ENCODE data around the gene EPB41L3.

The EPB41L3 gene

GRCh38 chr18:5414546-5414945, 129.3 kb downstream of the EPB41L3 start:
- no peaks in the 10 kb centered on the region for H3K4me1 Mint-ChIP-seq (ENCODE audit: low read depth)
- no peaks in the 10 kb centered on the region for H3K9me3 Mint-ChIP-seq
- H3K27ac Mint-ChIP-seq: no peak overlapping the region
- no peaks in the 10 kb centered on the region for H3K27me3 Mint-ChIP-seq (ENCODE audit: low read depth)
- no peaks in the 10 kb centered on the region for H3K36me3 Mint-ChIP-seq (ENCODE audit: low read depth)
- no peak overlapping the region for H3K4me3 Mint-ChIP-seq

- no peak overlapping the region for H3K4me3 Mint-ChIP-seq
- no peaks in the 10 kb centered on the region for H3K27me3 Mint-ChIP-seq (ENCODE audit: low read depth)
- H3K9me3 Mint-ChIP-seq: no peaks in the 10 kb centered on the region
- H3K36me3 Mint-ChIP-seq (ENCODE audit: low read depth): no peaks in the 10 kb centered on the region
- no peak overlapping the region for H3K27ac Mint-ChIP-seq
- H3K4me1 Mint-ChIP-seq (ENCODE audit: low read depth): no peaks in the 10 kb centered on the region
Observed at GRCh38 chr18:5413447-5413846, 130.3 kb downstream of the EPB41L3 start.

- no peaks in the 10 kb centered on the region for H3K9me3 Mint-ChIP-seq
- no peak overlapping the region for H3K4me3 Mint-ChIP-seq
- no peaks in the 10 kb centered on the region for H3K36me3 Mint-ChIP-seq (ENCODE audit: low read depth)
- no peaks in the 10 kb centered on the region for H3K4me1 Mint-ChIP-seq (ENCODE audit: low read depth)
- H3K27ac Mint-ChIP-seq: no peak overlapping the region
- no peaks in the 10 kb centered on the region for H3K27me3 Mint-ChIP-seq (ENCODE audit: low read depth)
Observed at GRCh38 chr18:5410582-5410981, 133.2 kb downstream of the EPB41L3 start.

- Mint-ChIP-seq H3K36me3 (ENCODE audit: low read depth) (no peaks in the 10 kb centered on the region), H3K4me1 (ENCODE audit: low read depth) (peaks cover 13% of the 10 kb centered on the region), H3K9me3 (no peaks in the 10 kb centered on the region), H3K4me3 (no peak overlapping the region), H3K27ac (no peak overlapping the region), H3K27me3 (ENCODE audit: low read depth) (no peaks in the 10 kb centered on the region)
Observed at GRCh38 chr18:5398269-5398668, 145.5 kb downstream of the EPB41L3 start.

- Mint-ChIP-seq H3K4me3 (no peak overlapping the region), H3K9me3 (no peaks in the 10 kb centered on the region), H3K27me3 (ENCODE audit: low read depth) (no peaks in the 10 kb centered on the region), H3K4me1 (ENCODE audit: low read depth) (peaks cover 13% of the 10 kb centered on the region), H3K27ac (no peak overlapping the region), H3K36me3 (ENCODE audit: low read depth) (no peaks in the 10 kb centered on the region)
Observed at GRCh38 chr18:5397102-5397501, 146.7 kb downstream of the EPB41L3 start.

- peaks cover 13% of the 10 kb centered on the region for H3K4me1 Mint-ChIP-seq (ENCODE audit: low read depth)
- no peaks in the 10 kb centered on the region for H3K9me3 Mint-ChIP-seq
- H3K4me3 Mint-ChIP-seq: no peak overlapping the region
- H3K36me3 Mint-ChIP-seq (ENCODE audit: low read depth): no peaks in the 10 kb centered on the region
- peak overlapping the region; percentile 71 for H3K27ac Mint-ChIP-seq
- no peaks in the 10 kb centered on the region for H3K27me3 Mint-ChIP-seq (ENCODE audit: low read depth)
Observed at GRCh38 chr18:5395860-5396448, 147.8 kb downstream of the EPB41L3 start.

- Mint-ChIP-seq H3K27me3 (ENCODE audit: low read depth) (no peaks in the 10 kb centered on the region), H3K9me3 (no peaks in the 10 kb centered on the region), H3K27ac (no peak overlapping the region), H3K4me3 (no peak overlapping the region), H3K4me1 (ENCODE audit: low read depth) (peaks cover 9% of the 10 kb centered on the region), H3K36me3 (ENCODE audit: low read depth) (no peaks in the 10 kb centered on the region)
Observed at GRCh38 chr18:5393779-5394178, 150.0 kb downstream of the EPB41L3 start.

GRCh38 chr18:5391409-5391808, 152.4 kb downstream of the EPB41L3 start:
- H3K4me3 Mint-ChIP-seq: no peak overlapping the region
- H3K36me3 Mint-ChIP-seq (ENCODE audit: low read depth): no peaks in the 10 kb centered on the region
- no peaks in the 10 kb centered on the region for H3K27me3 Mint-ChIP-seq (ENCODE audit: low read depth)
- no peak overlapping the region for H3K27ac Mint-ChIP-seq
- H3K9me3 Mint-ChIP-seq: no peaks in the 10 kb centered on the region
- H3K4me1 Mint-ChIP-seq (ENCODE audit: low read depth): peaks cover 9% of the 10 kb centered on the region

- Mint-ChIP-seq H3K36me3 (ENCODE audit: low read depth) (no peaks in the 10 kb centered on the region), H3K4me1 (ENCODE audit: low read depth) (no peaks in the 10 kb centered on the region), H3K27ac (no peak overlapping the region), H3K4me3 (no peak overlapping the region), H3K9me3 (no peaks in the 10 kb centered on the region), H3K27me3 (ENCODE audit: low read depth) (no peaks in the 10 kb centered on the region)
Observed at GRCh38 chr18:5389356-5389755, 154.4 kb downstream of the EPB41L3 start.

- Mint-ChIP-seq H3K27ac (no peak overlapping the region), H3K4me3 (no peak overlapping the region), H3K9me3 (no peaks in the 10 kb centered on the region), H3K4me1 (ENCODE audit: low read depth) (no peaks in the 10 kb centered on the region), H3K27me3 (ENCODE audit: low read depth) (no peaks in the 10 kb centered on the region), H3K36me3 (ENCODE audit: low read depth) (no peaks in the 10 kb centered on the region)
Observed at GRCh38 chr18:5388896-5389295, 154.9 kb downstream of the EPB41L3 start.

GRCh38 chr18:5380586-5380985, 163.2 kb downstream of the EPB41L3 start:
- Mint-ChIP-seq H3K4me3 (no peak overlapping the region), H3K36me3 (ENCODE audit: low read depth) (no peaks in the 10 kb centered on the region), H3K27me3 (ENCODE audit: low read depth) (no peaks in the 10 kb centered on the region), H3K4me1 (ENCODE audit: low read depth) (no peaks in the 10 kb centered on the region), H3K27ac (no peak overlapping the region), H3K9me3 (no peaks in the 10 kb centered on the region)

GRCh38 chr18:5376986-5377385, 166.8 kb downstream of the EPB41L3 start:
- Mint-ChIP-seq H3K27me3 (ENCODE audit: low read depth) (no peaks in the 10 kb centered on the region), H3K4me3 (no peak overlapping the region), H3K27ac (no peak overlapping the region), H3K4me1 (ENCODE audit: low read depth) (no peaks in the 10 kb centered on the region), H3K36me3 (ENCODE audit: low read depth) (no peaks in the 10 kb centered on the region), H3K9me3 (no peaks in the 10 kb centered on the region)

- Mint-ChIP-seq H3K27me3 (ENCODE audit: low read depth) (no peaks in the 10 kb centered on the region), H3K4me3 (no peak overlapping the region), H3K36me3 (ENCODE audit: low read depth) (no peaks in the 10 kb centered on the region), H3K4me1 (ENCODE audit: low read depth) (no peaks in the 10 kb centered on the region), H3K27ac (no peak overlapping the region), H3K9me3 (no peaks in the 10 kb centered on the region)
Observed at GRCh38 chr18:5370332-5370731, 173.5 kb downstream of the EPB41L3 start.

GRCh38 chr18:5369513-5369912, 174.3 kb downstream of the EPB41L3 start:
- H3K36me3 Mint-ChIP-seq (ENCODE audit: low read depth): no peaks in the 10 kb centered on the region
- H3K9me3 Mint-ChIP-seq: no peaks in the 10 kb centered on the region

GRCh38 chr18:5365443-5365842, 178.4 kb downstream of the EPB41L3 start:
- H3K4me3 Mint-ChIP-seq: no peak overlapping the region
- no peaks in the 10 kb centered on the region for H3K4me1 Mint-ChIP-seq (ENCODE audit: low read depth)
- H3K9me3 Mint-ChIP-seq: no peaks in the 10 kb centered on the region
- H3K27ac Mint-ChIP-seq: no peak overlapping the region
- no peaks in the 10 kb centered on the region for H3K27me3 Mint-ChIP-seq (ENCODE audit: low read depth)
- no peaks in the 10 kb centered on the region for H3K36me3 Mint-ChIP-seq (ENCODE audit: low read depth)

More at GRCh38 chr18:5369513-5369912, 174.3 kb downstream of the EPB41L3 start:
- Mint-ChIP-seq H3K4me3 (no peak overlapping the region), H3K4me1 (ENCODE audit: low read depth) (no peaks in the 10 kb centered on the region), H3K27me3 (ENCODE audit: low read depth) (no peaks in the 10 kb centered on the region), H3K27ac (no peak overlapping the region)

- no peaks in the 10 kb centered on the region for H3K4me1 Mint-ChIP-seq (ENCODE audit: low read depth)
- no peak overlapping the region for H3K4me3 Mint-ChIP-seq
- H3K9me3 Mint-ChIP-seq: peaks cover 19% of the 10 kb centered on the region
- no peak overlapping the region for H3K27ac Mint-ChIP-seq
- H3K27me3 Mint-ChIP-seq (ENCODE audit: low read depth): no peaks in the 10 kb centered on the region
- no peaks in the 10 kb centered on the region for H3K36me3 Mint-ChIP-seq (ENCODE audit: low read depth)
Observed at GRCh38 chr18:5350636-5351035, 193.2 kb downstream of the EPB41L3 start.
